Measurements from ENCODE around the gene NFIX. TPM values are rescaled to one million over a fixed set of nuclear protein-coding genes. Genes with fewer than 3 reads are reported as not detected.
A peak's percentile ranks its signal among the peaks of the same experiment; 100 is the strongest.

NFIX gene
- total and polyA plus RNA-seq, 2 donors (not counting 1 experiment from before 2014, with no cell fraction given), result 35.7 to 74.8 TPM

- Histone ChIP-seq H3K79me2 (ENCODE audit: control insufficient read depth, insufficient read depth, low read length) (peaks cover 65% of the 10 kb centered on the region), H3K36me3 (ENCODE audit: control insufficient read depth, insufficient read depth, low read length) (peaks cover 11% of the 10 kb centered on the region), H2AFZ (ENCODE audit: low read length) (no peak overlapping the region), H3K9ac (ENCODE audit: insufficient read depth, low read length) (peak overlapping the region; percentile 59), H3K4me1 (ENCODE audit: control insufficient read depth, extremely low read depth, insufficient read depth, low read length) (peaks cover 12% of the 10 kb centered on the region), H3K9me3 (ENCODE audit: control insufficient read depth, insufficient read depth, low read depth, low read length) (no peaks in the 10 kb centered on the region), H3K4me2 (ENCODE audit: extremely low read depth, insufficient read depth, low read length) (peak overlapping the region; percentile 97), H3K4me3 (replicated peaks in 1 of 4; ENCODE audit: control extremely low read depth in 1 of 4, insufficient read depth in 1 of 4, low read depth in 3 of 4, low read length in 4 of 4) (peak overlapping the region; percentile 53 to 95 (median 76)), H3K27me3 (ENCODE audit: control insufficient read depth, insufficient read depth, low read length) (no peaks in the 10 kb centered on the region), H3K27ac (ENCODE audit: insufficient read depth, low read length) (peak overlapping the region; percentile 90), H4K20me1 (ENCODE audit: control insufficient read depth, extremely low read depth, insufficient read depth, low read length) (no peaks in the 10 kb centered on the region)
- DNase-seq (ENCODE audit: low read depth in 2 of 2), result no peak
- TF ChIP-seq, protein P1, sequence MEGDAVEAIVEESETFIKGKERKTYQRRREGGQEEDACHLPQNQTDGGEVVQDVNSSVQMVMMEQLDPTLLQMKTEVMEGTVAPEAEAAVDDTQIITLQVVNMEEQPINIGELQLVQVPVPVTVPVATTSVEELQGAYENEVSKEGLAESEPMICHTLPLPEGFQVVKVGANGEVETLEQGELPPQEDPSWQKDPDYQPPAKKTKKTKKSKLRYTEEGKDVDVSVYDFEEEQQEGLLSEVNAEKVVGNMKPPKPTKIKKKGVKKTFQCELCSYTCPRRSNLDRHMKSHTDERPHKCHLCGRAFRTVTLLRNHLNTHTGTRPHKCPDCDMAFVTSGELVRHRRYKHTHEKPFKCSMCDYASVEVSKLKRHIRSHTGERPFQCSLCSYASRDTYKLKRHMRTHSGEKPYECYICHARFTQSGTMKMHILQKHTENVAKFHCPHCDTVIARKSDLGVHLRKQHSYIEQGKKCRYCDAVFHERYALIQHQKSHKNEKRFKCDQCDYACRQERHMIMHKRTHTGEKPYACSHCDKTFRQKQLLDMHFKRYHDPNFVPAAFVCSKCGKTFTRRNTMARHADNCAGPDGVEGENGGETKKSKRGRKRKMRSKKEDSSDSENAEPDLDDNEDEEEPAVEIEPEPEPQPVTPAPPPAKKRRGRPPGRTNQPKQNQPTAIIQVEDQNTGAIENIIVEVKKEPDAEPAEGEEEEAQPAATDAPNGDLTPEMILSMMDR (conservative IDR thresholded peaks at IDR 0.05 in 1 of 2, IDR thresholded peaks at IDR 0.05 in 1 of 2; ENCODE audit: low read depth in 1 of 2, low read length in 2 of 2), result no peak
- no peak for TF ChIP-seq EZH2 (IDR thresholded peaks at IDR 0.05; ENCODE audit: low read length, missing control alignments)
Observed at GRCh38 chr19:12997179-12997966, 2.1 kb downstream of the NFIX start.

DNA sequence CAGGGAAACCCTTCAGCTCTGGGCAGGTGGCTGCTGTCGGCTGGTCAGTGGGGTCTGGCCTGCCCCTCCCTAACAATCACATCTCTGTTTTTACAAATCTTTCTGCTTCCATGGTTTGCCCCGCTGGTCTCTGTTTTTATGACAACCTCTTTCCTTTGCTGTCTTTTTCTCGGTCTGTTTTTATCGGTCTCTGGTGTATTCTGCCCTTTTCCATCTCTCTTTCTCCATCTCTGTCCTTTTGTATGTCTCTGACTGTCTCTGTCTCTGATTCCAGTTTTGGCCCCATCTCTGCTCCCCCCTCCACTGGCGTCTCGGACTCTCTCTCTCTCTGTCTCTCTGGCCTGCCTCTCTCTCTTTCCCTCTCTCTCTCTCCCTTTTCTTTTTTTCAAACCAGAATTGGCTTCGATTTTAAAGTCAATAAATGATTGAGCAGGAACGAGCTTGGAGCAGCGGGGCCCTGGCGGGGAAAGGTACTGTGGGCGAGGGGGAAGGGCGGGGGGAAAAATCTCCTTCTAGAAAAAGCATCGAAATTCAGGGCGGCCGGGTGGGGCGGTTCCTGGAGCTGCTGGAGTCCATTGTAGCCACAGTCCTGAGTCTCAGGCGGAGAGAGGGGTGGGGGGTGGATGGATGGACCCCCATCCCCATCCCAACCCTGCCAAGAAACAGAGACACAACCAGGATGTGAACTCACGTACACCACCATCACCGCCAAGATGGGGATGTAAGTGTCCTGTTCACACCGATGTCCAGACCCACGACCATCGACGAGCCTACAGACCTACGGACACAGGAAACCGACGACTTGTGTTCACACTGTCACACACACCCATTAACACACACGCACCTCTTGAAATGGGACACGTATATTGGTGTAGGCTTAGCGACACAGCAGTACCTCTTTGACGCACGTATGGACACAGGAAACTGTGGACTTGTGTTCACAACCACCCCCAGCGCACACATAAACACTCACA, 3.0 kb downstream of the NFIX start:
- Histone ChIP-seq H3K4me1 (ENCODE audit: control insufficient read depth, extremely low read depth, insufficient read depth, low read length) (peaks cover 17% of the 10 kb centered on the region), H3K9me3 (ENCODE audit: control insufficient read depth, insufficient read depth, low read depth, low read length) (no peaks in the 10 kb centered on the region), H3K4me3 (replicated peaks in 1 of 4; ENCODE audit: control extremely low read depth in 1 of 4, insufficient read depth in 1 of 4, low read depth in 3 of 4, low read length in 4 of 4) (peak overlapping the region in 3 of 4 experiments; percentile 53 to 95 (median 88)), H3K4me2 (ENCODE audit: extremely low read depth, insufficient read depth, low read length) (peak overlapping the region; percentile 97), H3K27ac (ENCODE audit: insufficient read depth, low read length) (peak overlapping the region; percentile 90), H3K27me3 (ENCODE audit: control insufficient read depth, insufficient read depth, low read length) (no peaks in the 10 kb centered on the region), H3K79me2 (ENCODE audit: control insufficient read depth, insufficient read depth, low read length) (peaks cover 74% of the 10 kb centered on the region), H2AFZ (ENCODE audit: low read length) (no peak overlapping the region), H3K9ac (ENCODE audit: insufficient read depth, low read length) (no peak overlapping the region), H4K20me1 (ENCODE audit: control insufficient read depth, extremely low read depth, insufficient read depth, low read length) (no peaks in the 10 kb centered on the region), H3K36me3 (ENCODE audit: control insufficient read depth, insufficient read depth, low read length) (peaks cover 11% of the 10 kb centered on the region)
- DNase-seq (ENCODE audit: low read depth in 2 of 2), result no peak
- TF ChIP-seq, protein P1 (conservative IDR thresholded peaks at IDR 0.05 in 1 of 2, IDR thresholded peaks at IDR 0.05 in 1 of 2; ENCODE audit: low read depth in 1 of 2, low read length in 2 of 2), result no peak
- TF ChIP-seq EZH2 (IDR thresholded peaks at IDR 0.05; ENCODE audit: low read length, missing control alignments), result no peak

- Histone ChIP-seq H3K9me3 (ENCODE audit: control insufficient read depth, insufficient read depth, low read depth, low read length) (no peaks in the 10 kb centered on the region), H3K27me3 (ENCODE audit: control insufficient read depth, insufficient read depth, low read length) (no peaks in the 10 kb centered on the region), H3K4me2 (ENCODE audit: extremely low read depth, insufficient read depth, low read length) (peak overlapping the region; percentile 87), H3K79me2 (ENCODE audit: control insufficient read depth, insufficient read depth, low read length) (peaks cover 95% of the 10 kb centered on the region), H3K27ac (ENCODE audit: insufficient read depth, low read length) (peak overlapping the region; percentile 82), H2AFZ (ENCODE audit: low read length) (no peak overlapping the region), H4K20me1 (ENCODE audit: control insufficient read depth, extremely low read depth, insufficient read depth, low read length) (no peaks in the 10 kb centered on the region), H3K9ac (ENCODE audit: insufficient read depth, low read length) (peak overlapping the region; percentile 59), H3K4me1 (ENCODE audit: control insufficient read depth, extremely low read depth, insufficient read depth, low read length) (peaks cover 18% of the 10 kb centered on the region), H3K36me3 (ENCODE audit: control insufficient read depth, insufficient read depth, low read length) (peaks cover 11% of the 10 kb centered on the region), H3K4me3 (replicated peaks in 1 of 4; ENCODE audit: control extremely low read depth in 1 of 4, insufficient read depth in 1 of 4, low read depth in 3 of 4, low read length in 4 of 4) (peak overlapping the region in 2 of 4 experiments; percentile 19 to 49)
- TF ChIP-seq EZH2 (IDR thresholded peaks at IDR 0.05; ENCODE audit: low read length, missing control alignments), result no peak
- TF ChIP-seq, protein P1 (conservative IDR thresholded peaks at IDR 0.05 in 1 of 2, IDR thresholded peaks at IDR 0.05 in 1 of 2; ENCODE audit: low read depth in 1 of 2, low read length in 2 of 2), result no peak
- no peak for DNase-seq (ENCODE audit: low read depth in 2 of 2)
Observed at GRCh38 chr19:13001166-13001501, 5.9 kb downstream of the NFIX start.
